Measurements from ENCODE around the gene VSX2.

- TF ChIP-seq, protein P1, sequence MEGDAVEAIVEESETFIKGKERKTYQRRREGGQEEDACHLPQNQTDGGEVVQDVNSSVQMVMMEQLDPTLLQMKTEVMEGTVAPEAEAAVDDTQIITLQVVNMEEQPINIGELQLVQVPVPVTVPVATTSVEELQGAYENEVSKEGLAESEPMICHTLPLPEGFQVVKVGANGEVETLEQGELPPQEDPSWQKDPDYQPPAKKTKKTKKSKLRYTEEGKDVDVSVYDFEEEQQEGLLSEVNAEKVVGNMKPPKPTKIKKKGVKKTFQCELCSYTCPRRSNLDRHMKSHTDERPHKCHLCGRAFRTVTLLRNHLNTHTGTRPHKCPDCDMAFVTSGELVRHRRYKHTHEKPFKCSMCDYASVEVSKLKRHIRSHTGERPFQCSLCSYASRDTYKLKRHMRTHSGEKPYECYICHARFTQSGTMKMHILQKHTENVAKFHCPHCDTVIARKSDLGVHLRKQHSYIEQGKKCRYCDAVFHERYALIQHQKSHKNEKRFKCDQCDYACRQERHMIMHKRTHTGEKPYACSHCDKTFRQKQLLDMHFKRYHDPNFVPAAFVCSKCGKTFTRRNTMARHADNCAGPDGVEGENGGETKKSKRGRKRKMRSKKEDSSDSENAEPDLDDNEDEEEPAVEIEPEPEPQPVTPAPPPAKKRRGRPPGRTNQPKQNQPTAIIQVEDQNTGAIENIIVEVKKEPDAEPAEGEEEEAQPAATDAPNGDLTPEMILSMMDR (IDR thresholded peaks at IDR 0.05), result no peak
- no peak for TF ChIP-seq POLR2AphosphoS5 (IDR thresholded peaks at IDR 0.05)
Measured at GRCh38 chr14:74202113-74202512, 37.1 kb upstream of the VSX2 start.
